IMR-90 (cell line): ENCODE results near the gene AKNA.

Experiments
- CEBPB ChIP-seq: IDR thresholded peaks from 2 replicates; pipeline ENCODE4 v1.6.1; 2012; ENCODE audit warnings: low read depth, low read length, improper control_type of control experiment
- POLR2A ChIP-seq: IDR thresholded peaks from 2 replicates; pipeline ENCODE4 v1.6.1; 2012; ENCODE audit warnings: mild to moderate bottlenecking, low read depth, low read length
- TF ChIP-seq, protein P1 (sequence below): conservative IDR thresholded peaks from 2 replicates; pipeline ENCODE4 v1.5.1; 2012; ENCODE audit warnings: mild to moderate bottlenecking, low read depth, low read length, improper control_type of control experiment

DNA sequence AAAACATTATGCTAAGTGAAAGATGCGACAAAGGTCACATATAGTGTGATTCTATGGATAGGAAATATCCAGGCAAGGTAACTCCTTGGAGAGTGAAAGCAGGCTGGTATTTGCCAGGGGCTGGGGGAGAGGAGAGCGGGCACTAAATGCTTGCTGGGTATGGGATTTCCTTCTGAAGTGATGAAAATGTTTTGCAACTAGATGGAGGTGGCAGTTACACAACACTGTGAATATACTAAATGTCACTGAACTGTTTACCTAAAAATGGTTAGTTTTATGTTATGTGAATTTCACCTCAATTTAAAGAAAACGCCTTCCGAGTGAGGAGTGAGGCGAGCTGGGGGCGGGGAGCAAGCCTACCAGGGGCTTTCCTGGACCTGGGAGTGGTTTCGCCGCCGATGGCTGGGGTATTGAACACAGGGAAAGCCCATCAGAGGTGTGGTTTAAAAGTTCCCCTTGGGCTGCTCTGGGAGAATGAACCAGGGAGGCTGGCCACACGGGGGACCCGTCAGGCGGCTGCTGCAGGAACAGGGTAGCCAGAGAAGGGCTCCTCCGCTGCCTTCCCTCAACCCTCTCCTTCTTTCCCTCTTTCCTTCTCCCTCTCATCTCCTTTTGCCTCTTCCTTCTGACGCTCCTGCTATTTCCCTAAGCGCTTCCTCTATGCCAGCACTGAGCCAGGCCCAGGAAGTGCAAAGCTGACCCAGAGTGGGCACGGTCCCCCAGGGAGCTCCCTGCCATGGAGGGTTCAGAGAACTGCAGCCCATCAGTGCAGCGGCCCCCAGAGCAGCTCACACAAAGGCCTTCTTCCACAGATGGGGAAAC is 4.9 kb downstream of the AKNA start:
- 0 out of 2 replicates have a peak, but pooled peaks have one; percentile 11 for TF ChIP-seq CEBPB
- TF ChIP-seq POLR2A: no peak
- TF ChIP-seq, protein P1, sequence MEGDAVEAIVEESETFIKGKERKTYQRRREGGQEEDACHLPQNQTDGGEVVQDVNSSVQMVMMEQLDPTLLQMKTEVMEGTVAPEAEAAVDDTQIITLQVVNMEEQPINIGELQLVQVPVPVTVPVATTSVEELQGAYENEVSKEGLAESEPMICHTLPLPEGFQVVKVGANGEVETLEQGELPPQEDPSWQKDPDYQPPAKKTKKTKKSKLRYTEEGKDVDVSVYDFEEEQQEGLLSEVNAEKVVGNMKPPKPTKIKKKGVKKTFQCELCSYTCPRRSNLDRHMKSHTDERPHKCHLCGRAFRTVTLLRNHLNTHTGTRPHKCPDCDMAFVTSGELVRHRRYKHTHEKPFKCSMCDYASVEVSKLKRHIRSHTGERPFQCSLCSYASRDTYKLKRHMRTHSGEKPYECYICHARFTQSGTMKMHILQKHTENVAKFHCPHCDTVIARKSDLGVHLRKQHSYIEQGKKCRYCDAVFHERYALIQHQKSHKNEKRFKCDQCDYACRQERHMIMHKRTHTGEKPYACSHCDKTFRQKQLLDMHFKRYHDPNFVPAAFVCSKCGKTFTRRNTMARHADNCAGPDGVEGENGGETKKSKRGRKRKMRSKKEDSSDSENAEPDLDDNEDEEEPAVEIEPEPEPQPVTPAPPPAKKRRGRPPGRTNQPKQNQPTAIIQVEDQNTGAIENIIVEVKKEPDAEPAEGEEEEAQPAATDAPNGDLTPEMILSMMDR: 0 out of 2 replicates have a peak, but pooled peaks have one; percentile 7
